Natural killer cell (primary cell): ENCODE measurements around the gene PPFIBP2. TPM values are rescaled to one million over a fixed set of nuclear protein-coding genes. Genes with fewer than 3 reads are reported as not detected.

ENCODE experiments used
- ATAC-seq, 3 donors: fragments of 150-1000 bp in 2 of 3; fragments of 200-7000 bp in 1 of 3; cut with Tn5 transposase; 1 replicate in 1 of 3; 2 replicates in 2 of 3; pipeline ENCODE4 v1.10.0; 2021; ENCODE audit warnings: mild to moderate bottlenecking in 2 of 3, moderate library complexity in 2 of 3
- DNase-seq, 2 donors: peaks; one replicate each; pipeline versions ENCODE4 v3.0.0 to v3.0.0-alpha.2; 2013 to 2021; ENCODE audit warnings: mixed read lengths in 1 of 2
- H3K27ac ChIP-seq: one replicate; pipeline ENCODE4 v1.5.1; 2013; ENCODE audit warnings: mild to moderate bottlenecking, low read length
- H3K27me3 ChIP-seq: one replicate; pipeline ENCODE4 v1.6.1; 2013; ENCODE audit warnings: low read length; ENCODE audit not compliant: control insufficient read depth, insufficient read depth
- H3K36me3 ChIP-seq: one replicate; pipeline ENCODE4 v1.6.1; 2013; ENCODE audit warnings: low read length; ENCODE audit not compliant: control insufficient read depth, insufficient read depth
- H3K4me1 ChIP-seq: one replicate; pipeline ENCODE4 v1.6.1; 2013; ENCODE audit warnings: low read length; ENCODE audit not compliant: control insufficient read depth, insufficient read depth
- H3K4me3 ChIP-seq: one replicate; pipeline ENCODE4 v1.5.1; 2013; ENCODE audit warnings: low read length
- H3K9me3 ChIP-seq: one replicate; pipeline ENCODE4 v1.6.1; 2013; ENCODE audit warnings: low read length; ENCODE audit not compliant: control insufficient read depth, insufficient read depth
- H3K27ac Mint-ChIP-seq, 2 donors: one replicate each; pipeline ENCODE4 v1.8.0; 2022; ENCODE audit warnings: mild to moderate bottlenecking in 2 of 2, mixed read lengths in 2 of 2, moderate library complexity in 1 of 2
- H3K27me3 Mint-ChIP-seq, 2 donors: one replicate each; pipeline ENCODE4 v1.8.0; 2022; ENCODE audit warnings: low read depth in 2 of 2, mixed read lengths in 2 of 2
- H3K36me3 Mint-ChIP-seq: one replicate; pipeline ENCODE4 v1.8.0; 2022; ENCODE audit warnings: mixed read lengths
- H3K4me1 Mint-ChIP-seq, 2 donors: one replicate each; pipeline ENCODE4 v1.8.0; 2022; ENCODE audit warnings: mixed read lengths in 2 of 2
- H3K4me3 Mint-ChIP-seq: one replicate; pipeline ENCODE4 v1.8.0; 2022; ENCODE audit warnings: mild to moderate bottlenecking, moderate library complexity, mixed read lengths
- H3K9me3 Mint-ChIP-seq, 2 donors: one replicate each; pipeline ENCODE4 v1.8.0; 2022; ENCODE audit warnings: mixed read lengths in 2 of 2
- WGBS: methylation state at CpG from one replicate; pipeline ENCODE4 v1.1.7; 2013; ENCODE audit warnings: missing lambda C conversion rate; ENCODE audit not compliant: insufficient coverage; 5-methylcytosine and 5-hydroxymethylcytosine counted together
- intact Hi-C: fragments of 100-400 bp; cut with micrococcal nuclease; formaldehyde crosslinking; loops from one replicate; pipeline ENCODE4 v1.14.2; 2022
- total RNA-seq, 4 donors: library from RNA; stranded (reverse); fragments of 120-200 nt in 1 of 4; gene quantifications; one replicate each; pipeline versions ENCODE4 v1.2.3 to v1.2.4, GENCODE V29; 2013 to 2022
- TF ChIP-seq, protein P1 (sequence below): fragments of 200-600 bp; IDR thresholded peaks from one replicate; pipeline ENCODE4 v1.8.0; 2022; ENCODE audit warnings: antibody characterized with exemption

The PPFIBP2 gene
- total RNA-seq, 3 donors from 2014 or later (not counting 1 experiment from before 2014, with no cell fraction given): 15.1 to 23.7 (median 23.1) TPM

DNA sequence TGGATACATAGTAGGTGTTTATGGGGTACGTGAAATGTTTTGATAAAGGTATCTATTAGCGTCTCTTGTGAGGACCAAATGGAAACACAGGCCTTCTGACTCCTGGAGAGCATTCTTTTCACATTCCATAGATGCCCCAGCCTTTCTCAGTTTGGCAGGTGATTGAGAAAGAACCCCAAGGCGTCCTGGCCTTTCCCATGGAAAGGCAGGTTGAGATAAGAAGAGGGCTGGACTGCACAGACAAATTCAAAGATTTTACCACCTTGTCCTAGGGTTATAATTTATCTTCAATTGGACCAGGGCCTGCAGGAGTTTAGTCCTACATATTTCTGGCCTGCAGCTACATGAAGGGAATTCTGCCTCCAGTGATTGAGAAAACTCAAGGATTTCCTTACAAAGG lies 29.2 kb upstream of the PPFIBP2 start:
- Histone ChIP-seq H3K36me3 (no peaks in the 10 kb centered on the region), H3K9me3 (no peaks in the 10 kb centered on the region), H3K27me3 (no peaks in the 10 kb centered on the region), H3K27ac (no peak overlapping the region), H3K4me3 (no peak overlapping the region), H3K4me1 (no peaks in the 10 kb centered on the region)
- TF ChIP-seq, protein P1, sequence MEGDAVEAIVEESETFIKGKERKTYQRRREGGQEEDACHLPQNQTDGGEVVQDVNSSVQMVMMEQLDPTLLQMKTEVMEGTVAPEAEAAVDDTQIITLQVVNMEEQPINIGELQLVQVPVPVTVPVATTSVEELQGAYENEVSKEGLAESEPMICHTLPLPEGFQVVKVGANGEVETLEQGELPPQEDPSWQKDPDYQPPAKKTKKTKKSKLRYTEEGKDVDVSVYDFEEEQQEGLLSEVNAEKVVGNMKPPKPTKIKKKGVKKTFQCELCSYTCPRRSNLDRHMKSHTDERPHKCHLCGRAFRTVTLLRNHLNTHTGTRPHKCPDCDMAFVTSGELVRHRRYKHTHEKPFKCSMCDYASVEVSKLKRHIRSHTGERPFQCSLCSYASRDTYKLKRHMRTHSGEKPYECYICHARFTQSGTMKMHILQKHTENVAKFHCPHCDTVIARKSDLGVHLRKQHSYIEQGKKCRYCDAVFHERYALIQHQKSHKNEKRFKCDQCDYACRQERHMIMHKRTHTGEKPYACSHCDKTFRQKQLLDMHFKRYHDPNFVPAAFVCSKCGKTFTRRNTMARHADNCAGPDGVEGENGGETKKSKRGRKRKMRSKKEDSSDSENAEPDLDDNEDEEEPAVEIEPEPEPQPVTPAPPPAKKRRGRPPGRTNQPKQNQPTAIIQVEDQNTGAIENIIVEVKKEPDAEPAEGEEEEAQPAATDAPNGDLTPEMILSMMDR: no peak
- no peaks in the 10 kb centered on the region for H3K4me1 Mint-ChIP-seq
- ATAC-seq (no peak), DNase-seq (no peak)
- H3K36me3 Mint-ChIP-seq: no peaks in the 10 kb centered on the region
- H3K27ac Mint-ChIP-seq: no peak overlapping the region
- intact Hi-C loops: no loop called here
- no peaks in the 10 kb centered on the region for H3K27me3 Mint-ChIP-seq
- no peaks in the 10 kb centered on the region for H3K9me3 Mint-ChIP-seq
- no peak overlapping the region for H3K4me3 Mint-ChIP-seq
- WGBS: 86% methylated on average over 3 of the region's 3 CpGs

DNA sequence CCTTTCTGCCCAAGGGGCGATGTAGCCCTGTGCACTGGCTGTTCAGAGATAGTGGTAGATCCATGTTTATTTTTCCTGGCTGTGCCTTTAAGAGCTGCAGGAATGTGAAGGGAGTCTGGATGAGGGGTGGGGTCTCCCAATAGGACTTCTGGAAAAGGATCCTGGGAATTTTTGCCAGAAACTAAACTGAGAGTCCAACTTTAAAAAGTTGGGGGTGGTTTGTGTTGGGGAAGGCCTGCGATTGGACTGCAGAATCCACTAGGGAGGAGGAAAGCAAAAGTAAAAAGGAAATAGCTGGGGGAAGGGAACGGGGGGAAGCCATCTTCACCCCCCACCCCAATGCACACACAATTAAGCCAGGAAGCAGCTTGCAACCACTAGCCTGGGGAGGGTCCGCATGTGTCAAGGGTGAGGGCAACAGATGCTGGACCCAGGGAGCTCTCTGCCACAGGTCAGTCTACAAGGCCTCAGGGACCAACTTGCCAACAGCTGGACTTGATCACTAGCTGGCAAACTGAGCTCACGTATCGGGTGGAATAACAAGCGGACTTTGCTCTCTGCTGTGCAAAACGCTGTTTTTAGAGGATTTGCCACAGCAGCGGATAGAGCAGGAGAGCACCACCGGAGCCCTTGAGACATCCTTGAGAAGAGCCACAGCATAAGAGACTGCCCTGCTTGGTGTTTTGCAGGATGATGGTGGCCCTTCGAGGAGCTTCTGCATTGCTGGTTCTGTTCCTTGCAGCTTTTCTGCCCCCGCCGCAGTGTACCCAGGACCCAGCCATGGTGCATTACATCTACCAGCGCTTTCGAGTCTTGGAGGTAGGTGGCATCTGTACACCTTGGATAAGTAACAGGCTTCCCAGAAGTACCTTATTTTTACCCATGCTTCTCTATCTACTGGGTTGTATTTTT lies 28.4 kb upstream of the PPFIBP2 start, which contains the start of gene OLFML1:
Gene OLFML1, plus strand, starts transcription at position 321 of the 912 bp plus-strand sequence. Its CDS starts 370 bp downstream, at position 691.
- TF ChIP-seq, protein P1: no peak
- H3K4me1 Mint-ChIP-seq: no peaks in the 10 kb centered on the region
- no peaks in the 10 kb centered on the region for H3K9me3 ChIP-seq
- no peak within 1 kb of the TSS for H3K4me3 Mint-ChIP-seq
- no peaks in the 10 kb centered on the region for H3K27me3 Mint-ChIP-seq
- H3K4me3 ChIP-seq: no peak within 1 kb of the TSS
- no peak within 1 kb of the TSS for H3K27ac ChIP-seq
- DNase-seq (no peak), ATAC-seq (no peak)
- no peaks in the 10 kb centered on the region for H3K9me3 Mint-ChIP-seq
- 96% methylated on average over 14 of the region's 15 CpGs for WGBS
- no peaks in the 10 kb centered on the region for H3K36me3 ChIP-seq
- no peaks in the 10 kb centered on the region for H3K27me3 ChIP-seq
- no peak within 1 kb of the TSS for H3K27ac Mint-ChIP-seq
- intact Hi-C loops: no loop called here
- H3K36me3 Mint-ChIP-seq: no peaks in the 10 kb centered on the region
- H3K4me1 ChIP-seq: no peaks in the 10 kb centered on the region

DNA sequence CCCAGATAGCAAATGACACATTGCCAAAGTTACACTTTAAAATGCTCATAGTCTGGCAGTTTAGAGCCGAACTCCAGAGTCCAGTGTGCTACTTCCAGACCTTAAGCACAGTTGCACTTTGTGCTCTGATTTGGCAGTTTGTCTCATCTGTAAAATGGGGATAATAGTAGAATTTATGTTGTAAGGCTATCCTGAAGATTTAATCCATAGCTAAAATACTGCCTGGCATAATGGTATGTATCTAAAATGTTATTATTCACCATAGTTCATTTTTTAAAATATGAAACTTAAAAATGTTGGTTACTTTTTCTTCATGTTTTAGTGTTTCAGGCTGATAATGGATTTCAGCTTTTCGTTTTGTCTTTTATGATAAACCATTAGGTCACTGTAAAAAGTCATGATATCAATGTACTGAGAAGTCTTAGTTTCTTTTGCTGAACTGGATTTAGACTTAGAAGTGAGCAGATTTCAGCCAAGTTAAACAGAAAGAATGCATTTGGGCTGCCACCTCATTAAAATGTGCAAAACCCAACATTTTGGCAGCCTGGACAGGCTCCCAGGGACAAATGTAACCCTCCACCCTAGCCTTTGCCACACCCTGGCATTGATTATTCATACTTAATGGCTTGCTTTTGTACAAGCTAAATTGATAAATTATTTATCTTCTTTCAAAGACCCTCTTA lies 27.6 kb upstream of the PPFIBP2 start:
- no peaks in the 10 kb centered on the region for H3K27me3 ChIP-seq
- Mint-ChIP-seq H3K4me3 (no peak overlapping the region), H3K4me1 (no peaks in the 10 kb centered on the region), H3K27me3 (no peaks in the 10 kb centered on the region), H3K36me3 (no peaks in the 10 kb centered on the region), H3K9me3 (no peaks in the 10 kb centered on the region), H3K27ac (no peak overlapping the region)
- no peak overlapping the region for H3K4me3 ChIP-seq
- TF ChIP-seq, protein P1: no peak
- intact Hi-C loops: no loop called here
- 89% methylated on average over 2 of the region's 2 CpGs for WGBS
- no peaks in the 10 kb centered on the region for H3K4me1 ChIP-seq
- H3K36me3 ChIP-seq: no peaks in the 10 kb centered on the region
- no peak for ATAC-seq
- H3K27ac ChIP-seq: no peak overlapping the region
- no peaks in the 10 kb centered on the region for H3K9me3 ChIP-seq
- no peak for DNase-seq
